A549 (cell line): ENCODE measurements around the gene CDC45. TPM values are rescaled to one million over a fixed set of nuclear protein-coding genes. Genes with fewer than 3 reads are reported as not detected.

Experiments
- ATAC-seq, 2 experiments: fragments of 200-7000 bp in 1 of 2; fragments of >200 bp in 1 of 2; cut with Nextera tagmentation in 1 of 2; cut with Tn5 transposase in 1 of 2; 3 replicates each; pipeline versions ENCODE4 v1.8.0 to v1.9.1; 2018 to 2020; ENCODE audit warnings: mild to moderate bottlenecking in 1 of 2, moderate library complexity in 1 of 2
- CTCF ChIA-PET: fragments of 300-600 bp; sonication (Branson Sonifier 250); formaldehyde crosslinking; extraction: SDS; loops from one replicate; lab custom pipeline; 2021; ENCODE audit warnings: antibody characterized with exemption, inconsistent platforms; lab: Yijun Ruan, JAX
- POLR2A ChIA-PET: fragments of 350-600 bp; formaldehyde crosslinking; extraction: SDS; loops from one replicate; lab custom pipeline; 2021; ENCODE audit warnings: antibody characterized with exemption, inconsistent platforms; lab: Yijun Ruan, JAX
- DNase-seq, 2 experiments: peaks; one replicate each; pipeline versions ENCODE4 v3.0.0 to v3.0.0-alpha.2; 2011 to 2016; ENCODE audit warnings: low read depth in 1 of 2, low spot score in 1 of 2
- FAIRE-seq: peaks from 2 replicates; lab custom pipeline; 2011; peaks lifted over from hg19 to GRCh38; lab: Jason Lieb, UNC
- H3K27ac ChIP-seq, 2 experiments: fragments of >200 bp; sonication (Bioruptor Twin); formaldehyde crosslinking; 3 replicates each; pipeline ENCODE4 v1.5.1; 2016 to 2017
- H3K4me1 ChIP-seq: fragments of >200 bp; sonication (Bioruptor Twin); formaldehyde crosslinking; 3 replicates; pipeline ENCODE4 v1.6.1; 2016
- H3K4me2 ChIP-seq: fragments of >200 bp; sonication (Bioruptor Twin); formaldehyde crosslinking; 3 replicates; pipeline ENCODE4 v1.6.1; 2016
- H3K4me3 ChIP-seq: fragments of >200 bp; sonication (Bioruptor Twin); formaldehyde crosslinking; 3 replicates; pipeline ENCODE4 v1.5.1; 2016
- H3K9me3 ChIP-seq: fragments of >200 bp; sonication (Bioruptor Twin); formaldehyde crosslinking; 3 replicates; pipeline ENCODE4 v1.6.1; 2016
- BHLHE40 ChIP-seq: IDR thresholded peaks from 2 replicates; pipeline ENCODE4 v1.6.1; 2012; ENCODE audit warnings: low read depth, low read length, inconsistent platforms
- CBX2 ChIP-seq: fragments of 200-600 bp; sonication (generic); IDR thresholded peaks from 2 replicates; pipeline ENCODE4 v1.6.1; 2016; ENCODE audit warnings: low read depth, mild to moderate bottlenecking, borderline replicate concordance
- CBX8 ChIP-seq: fragments of 200-600 bp; sonication (generic); IDR thresholded peaks from 2 replicates; pipeline ENCODE4 v1.6.1; 2016
- EHF ChIP-seq: fragments of 250-450 bp; sonication (Bioruptor Pico); IDR thresholded peaks from 2 replicates; pipeline ENCODE4 v1.5.0; 2020; ENCODE audit warnings: mild to moderate bottlenecking
- EHMT2 ChIP-seq: fragments of 200-600 bp; sonication (generic); IDR thresholded peaks from 2 replicates; pipeline ENCODE4 v1.6.1; 2016; ENCODE audit warnings: antibody characterized with exemption, low read depth, mild to moderate bottlenecking, moderate library complexity
- ESRRA ChIP-seq: fragments of 150-350 bp; IDR thresholded peaks from 2 replicates; pipeline ENCODE4 v1.6.1; 2014; ENCODE audit warnings: mild to moderate bottlenecking, low read length, borderline replicate concordance
- FOSB ChIP-seq: fragments of 250-450 bp; sonication (Bioruptor Pico); IDR thresholded peaks from 2 replicates; pipeline ENCODE4 v1.5.0; 2020; ENCODE audit warnings: mild to moderate bottlenecking, moderate library complexity
- GATA3 ChIP-seq: IDR thresholded peaks from 2 replicates; pipeline ENCODE4 v1.6.1; 2012; ENCODE audit warnings: borderline replicate concordance
- HEYL ChIP-seq: fragments of 250-450 bp; sonication (Bioruptor Pico); IDR thresholded peaks from 2 replicates; pipeline ENCODE4 v1.8.0; 2021; ENCODE audit warnings: mild to moderate bottlenecking, moderate library complexity
- HOXA7 ChIP-seq: fragments of 250-450 bp; sonication (Bioruptor Pico); IDR thresholded peaks from 2 replicates; pipeline ENCODE4 v1.5.0; 2020; ENCODE audit warnings: mild to moderate bottlenecking, moderate library complexity
- HOXB5 ChIP-seq: fragments of 250-450 bp; sonication (Bioruptor Pico); IDR thresholded peaks from 2 replicates; pipeline ENCODE4 v1.5.0; 2020; ENCODE audit warnings: mild to moderate bottlenecking, moderate library complexity
- JUN ChIP-seq, 2 experiments: fragments of >200 bp; sonication (Bioruptor Twin); formaldehyde crosslinking; IDR thresholded peaks; 2 replicates in 1 of 2; 3 replicates in 1 of 2; pipeline ENCODE4 v1.6.1; 2016 to 2017
- MAFK ChIP-seq: fragments of 450-650 bp; IDR thresholded peaks from 2 replicates; pipeline ENCODE4 v1.6.1; 2014; ENCODE audit not compliant: partially characterized antibody
- MAZ ChIP-seq: fragments of 150-350 bp; IDR thresholded peaks from 2 replicates; pipeline ENCODE4 v1.6.1; 2014; ENCODE audit warnings: antibody characterized with exemption, low read depth, low read length, borderline replicate concordance
- MYC ChIP-seq: IDR thresholded peaks from 2 replicates; pipeline ENCODE4 v1.6.1; 2012; ENCODE audit warnings: mild to moderate bottlenecking, inconsistent platforms, low read length, improper control_type of control experiment, borderline replicate concordance
- PBX3 ChIP-seq: IDR thresholded peaks from 2 replicates; pipeline ENCODE4 v1.6.1; 2012
- POLR2AphosphoS2 ChIP-seq: conservative IDR thresholded peaks from 2 replicates; pipeline ENCODE4 v1.6.1; 2012; ENCODE audit warnings: low read length, improper control_type of control experiment, inconsistent platforms
- RARB ChIP-seq: fragments of 250-450 bp; sonication (Bioruptor Pico); IDR thresholded peaks from 2 replicates; pipeline ENCODE4 v1.8.0; 2021; ENCODE audit warnings: mild to moderate bottlenecking, moderate library complexity
- RCOR1 ChIP-seq: fragments of 150-350 bp; IDR thresholded peaks from 2 replicates; pipeline ENCODE4 v1.6.1; 2014; ENCODE audit warnings: antibody characterized with exemption, low read length, low read depth
- RFX5 ChIP-seq: fragments of 450-650 bp; IDR thresholded peaks from 2 replicates; pipeline ENCODE4 v1.7.1; 2014; ENCODE audit warnings: antibody characterized with exemption, mild to moderate bottlenecking, moderate library complexity
- TFCP2L1 ChIP-seq: fragments of 250-450 bp; sonication (Bioruptor Pico); IDR thresholded peaks from 2 replicates; pipeline ENCODE4 v1.5.0; 2021; ENCODE audit warnings: mild to moderate bottlenecking
- TP53 ChIP-seq: fragments of 250-450 bp; sonication (Bioruptor Pico); IDR thresholded peaks from 2 replicates; pipeline ENCODE4 v1.5.0; 2021; ENCODE audit warnings: mild to moderate bottlenecking, moderate library complexity
- ZC3H11A ChIP-seq: fragments of 450-650 bp; IDR thresholded peaks from 2 replicates; pipeline ENCODE4 v1.6.1; 2014; ENCODE audit warnings: antibody characterized with exemption, mild to moderate bottlenecking
- ZSCAN20 ChIP-seq: fragments of 250-450 bp; sonication (Bioruptor Pico); IDR thresholded peaks from 2 replicates; pipeline ENCODE4 v1.8.0; 2022; ENCODE audit warnings: mild to moderate bottlenecking, moderate library complexity
- WGBS: methylation state at CpG from one replicate; pipeline ENCODE4 v1.1.6; 2017; ENCODE audit errors: missing lambda C conversion rate; 5-methylcytosine and 5-hydroxymethylcytosine counted together
- polyA plus RNA-seq, 4 experiments: library from polyadenylated mRNA; depleted of rRNA in 3 of 4; stranded (reverse); fragments of >200 nt; fragmentation: RNase III in 1 of 4; extraction: RNeasy Plus Mini Kit Qiagen cat#74134 plus additional on column Dnase treatment in 1 of 4; gene quantifications; 2 replicates in 3 of 4; 3 replicates in 1 of 4; pipeline ENCODE4 v1.2.3, GENCODE V29; 2011 to 2017
- TF ChIP-seq, protein P1 (sequence below): IDR thresholded peaks from 2 replicates; pipeline ENCODE4 v1.6.1; 2012; ENCODE audit warnings: low read depth, borderline replicate concordance
- TF ChIP-seq, protein P2 (sequence below): fragments of >200 bp; sonication (Bioruptor Twin); formaldehyde crosslinking; IDR thresholded peaks from 2 replicates; pipeline ENCODE4 v1.6.1; 2016
- TF ChIP-seq, protein P3 (sequence below): fragments of >200 bp; sonication (Bioruptor Twin); formaldehyde crosslinking; IDR thresholded peaks from 3 replicates; pipeline ENCODE4 v1.5.1; 2016

Gene CDC45
- polyA plus RNA-seq, 2 of the 4 experiments (the other 2 are of a cell fraction), result 47.2 to 51.6 TPM

DNA sequence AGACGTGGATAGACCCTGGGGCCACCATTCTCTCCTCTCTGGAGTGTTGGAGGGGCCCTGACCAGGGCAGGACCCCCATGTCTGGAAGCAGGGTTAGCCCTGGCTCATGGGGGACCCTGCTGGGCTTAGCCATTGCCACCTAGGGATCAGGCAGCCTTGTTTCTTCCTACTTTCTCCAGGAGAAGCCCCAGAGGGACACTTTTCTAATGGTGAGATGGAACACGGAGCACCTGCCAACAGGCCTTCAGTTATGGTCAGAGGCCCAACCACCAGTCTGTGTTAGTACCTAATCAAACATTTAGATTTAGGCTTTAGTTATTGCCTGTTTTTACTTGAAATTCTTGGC, 30.3 kb upstream of the CDC45 start:
- Histone ChIP-seq H3K4me3 (no peak overlapping the region), H3K4me1 (peaks cover 13% of the 10 kb centered on the region; the same call in 2 of the 3 replicates), H3K27ac (no peak overlapping the region), H3K4me2 (no peak overlapping the region), H3K9me3 (no peaks in the 10 kb centered on the region)
- DNase-seq (no peak), ATAC-seq (no peak), FAIRE-seq (no peak)
- ChIA-PET CTCF (no interaction called here), POLR2A (no interaction called here)
- no peak for TF ChIP-seq FOSB (CRISPR knock-in tag)
- TF ChIP-seq ESRRA, result no peak
- TF ChIP-seq MAFK, result no peak
- no peak for TF ChIP-seq HOXA7
- TF ChIP-seq, protein P1, sequence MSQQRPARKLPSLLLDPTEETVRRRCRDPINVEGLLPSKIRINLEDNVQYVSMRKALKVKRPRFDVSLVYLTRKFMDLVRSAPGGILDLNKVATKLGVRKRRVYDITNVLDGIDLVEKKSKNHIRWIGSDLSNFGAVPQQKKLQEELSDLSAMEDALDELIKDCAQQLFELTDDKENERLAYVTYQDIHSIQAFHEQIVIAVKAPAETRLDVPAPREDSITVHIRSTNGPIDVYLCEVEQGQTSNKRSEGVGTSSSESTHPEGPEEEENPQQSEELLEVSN, result no peak
- no peak for TF ChIP-seq HEYL (CRISPR knock-in tag)
- TF ChIP-seq MAZ, result no peak
- TF ChIP-seq TP53 (CRISPR knock-in tag), result no peak
- TF ChIP-seq RCOR1, result no peak
- 76% methylated on average over 2 of the region's 2 CpGs for WGBS

DNA sequence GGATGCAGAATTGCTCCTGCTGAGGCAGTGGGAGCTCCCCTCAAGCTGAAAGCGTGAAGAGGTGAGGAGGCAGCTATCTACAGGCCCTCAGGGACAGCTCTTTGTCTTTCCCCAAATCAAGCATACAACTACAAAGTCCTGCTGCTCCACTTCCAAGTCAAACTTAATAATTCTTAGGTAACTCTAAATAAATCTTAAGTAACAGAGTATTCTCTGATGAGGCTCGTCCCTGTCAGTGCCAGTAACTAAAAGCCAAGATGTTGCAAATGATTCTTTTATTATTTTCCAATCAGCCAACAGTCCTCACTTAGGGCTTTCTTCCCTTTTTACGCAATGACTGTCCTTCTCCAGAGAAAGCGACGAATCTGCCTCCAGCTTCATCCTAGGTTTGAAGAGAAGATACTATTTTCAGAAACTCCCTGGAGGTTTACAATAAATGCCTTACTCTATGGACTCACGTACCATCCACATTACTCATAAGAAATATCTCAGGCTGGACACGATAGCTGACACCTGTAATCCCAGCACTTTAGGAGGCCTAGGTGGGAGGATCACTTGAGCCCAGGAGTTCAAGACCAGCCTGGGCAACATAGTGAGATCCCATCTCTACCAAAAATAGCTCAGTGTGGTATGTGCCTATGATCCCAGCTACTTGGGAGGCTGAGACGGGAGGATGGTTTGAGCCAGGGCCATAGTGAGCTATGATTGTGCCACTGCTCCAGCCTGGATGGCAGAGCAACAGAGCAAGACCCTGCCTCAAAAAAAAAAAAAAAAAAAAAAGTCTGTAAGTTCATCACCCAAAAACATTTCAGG, 29.2 kb upstream of the CDC45 start:
- Histone ChIP-seq H3K4me1 (peaks cover 13% of the 10 kb centered on the region; the same call in 2 of the 3 replicates), H3K9me3 (no peaks in the 10 kb centered on the region), H3K4me3 (no peak overlapping the region), H3K4me2 (no peak overlapping the region), H3K27ac (no peak overlapping the region)
- ChIA-PET CTCF (interaction anchor here (1.5 kb wide), 1 partner anchor 24 kb away, joined by 5 read pairs; no protein-coding TSS in a partner anchor), POLR2A (no interaction called here)
- WGBS, result 77% methylated on average over 7 of the region's 8 CpGs
- no peak for DNase-seq
- no peak for FAIRE-seq
- TF ChIP-seq GATA3 (no peak), BHLHE40 (no peak), ZSCAN20 (CRISPR knock-in tag) (no peak), RARB (CRISPR knock-in tag) (no peak), CBX8 (no peak), JUN (IDR thresholded peaks at IDR 0.05) (no peak), MYC (no peak), TP53 (CRISPR knock-in tag) (no peak), TFCP2L1 (CRISPR knock-in tag) (no peak), EHF (CRISPR knock-in tag) (no peak)
- no peak for ATAC-seq

GRCh38 chr22:19451570-19451969, 28.1 kb upstream of the CDC45 start:
- Histone ChIP-seq H3K27ac (no peak overlapping the region), H3K4me2 (no peak overlapping the region), H3K4me1 (peaks cover 8% of the 10 kb centered on the region; the same call in 2 of the 3 replicates), H3K4me3 (no peak overlapping the region), H3K9me3 (no peaks in the 10 kb centered on the region)
- no peak for ATAC-seq
- no peak for TF ChIP-seq EHMT2
- TF ChIP-seq ZC3H11A, result no peak
- no peak for TF ChIP-seq HOXB5 (CRISPR knock-in tag)
- TF ChIP-seq POLR2AphosphoS2, result no peak
- TF ChIP-seq, protein P2, sequence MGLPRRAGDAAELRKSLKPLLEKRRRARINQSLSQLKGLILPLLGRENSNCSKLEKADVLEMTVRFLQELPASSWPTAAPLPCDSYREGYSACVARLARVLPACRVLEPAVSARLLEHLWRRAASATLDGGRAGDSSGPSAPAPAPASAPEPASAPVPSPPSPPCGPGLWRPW, result no peak
- TF ChIP-seq PBX3, result no peak
- no peak for TF ChIP-seq RFX5
- TF ChIP-seq CBX2, result no peak
- TF ChIP-seq, protein P3, sequence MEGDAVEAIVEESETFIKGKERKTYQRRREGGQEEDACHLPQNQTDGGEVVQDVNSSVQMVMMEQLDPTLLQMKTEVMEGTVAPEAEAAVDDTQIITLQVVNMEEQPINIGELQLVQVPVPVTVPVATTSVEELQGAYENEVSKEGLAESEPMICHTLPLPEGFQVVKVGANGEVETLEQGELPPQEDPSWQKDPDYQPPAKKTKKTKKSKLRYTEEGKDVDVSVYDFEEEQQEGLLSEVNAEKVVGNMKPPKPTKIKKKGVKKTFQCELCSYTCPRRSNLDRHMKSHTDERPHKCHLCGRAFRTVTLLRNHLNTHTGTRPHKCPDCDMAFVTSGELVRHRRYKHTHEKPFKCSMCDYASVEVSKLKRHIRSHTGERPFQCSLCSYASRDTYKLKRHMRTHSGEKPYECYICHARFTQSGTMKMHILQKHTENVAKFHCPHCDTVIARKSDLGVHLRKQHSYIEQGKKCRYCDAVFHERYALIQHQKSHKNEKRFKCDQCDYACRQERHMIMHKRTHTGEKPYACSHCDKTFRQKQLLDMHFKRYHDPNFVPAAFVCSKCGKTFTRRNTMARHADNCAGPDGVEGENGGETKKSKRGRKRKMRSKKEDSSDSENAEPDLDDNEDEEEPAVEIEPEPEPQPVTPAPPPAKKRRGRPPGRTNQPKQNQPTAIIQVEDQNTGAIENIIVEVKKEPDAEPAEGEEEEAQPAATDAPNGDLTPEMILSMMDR, result no peak
- ChIA-PET CTCF (interaction anchor here (1.5 kb wide), 1 partner anchor 23 kb away, joined by 5 read pairs; no protein-coding TSS in a partner anchor), POLR2A (no interaction called here)
- FAIRE-seq, result no peak
- no peak for DNase-seq
- WGBS, result 99% methylated on average over 4 of the region's 4 CpGs
